CD4-positive, alpha-beta T cell treated with Interleukin-2 at 100 ng/mL for 4 hours (primary cell): ENCODE results near the gene FKBP15.
A peak's percentile ranks its signal among the peaks of the same experiment; 100 is the strongest.

ENCODE experiments used
- DNase-seq: peaks from one replicate; pipeline ENCODE4 v3.0.0-alpha.2; 2020; ENCODE audit warnings: low spot score

Gene FKBP15

DNA sequence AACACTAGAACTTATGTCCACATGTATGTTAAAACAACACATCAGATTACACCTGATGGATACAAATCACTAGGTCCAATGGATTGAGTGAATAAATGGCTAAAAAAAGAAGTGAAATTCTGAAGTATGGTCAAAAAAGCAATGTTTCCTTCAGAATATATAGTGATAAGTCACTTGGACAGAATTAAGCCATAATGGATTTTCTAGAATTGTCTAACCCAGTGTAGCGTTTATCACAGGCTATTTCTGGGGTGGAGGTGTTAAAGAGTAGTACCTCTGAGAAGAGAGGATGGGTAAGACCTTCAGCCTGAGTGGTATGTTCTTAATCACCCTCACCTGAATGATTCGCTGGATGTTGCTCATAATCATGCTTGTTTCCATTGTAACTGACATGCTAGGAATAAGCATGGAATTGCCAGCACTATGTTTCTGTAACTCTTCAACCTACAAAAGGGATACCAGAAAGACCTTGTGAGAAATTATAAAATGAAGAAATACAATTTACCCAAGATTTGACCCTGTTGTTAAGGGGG is 37.1 kb downstream of the FKBP15 start:
- no peak for DNase-seq

GRCh38 chr9:113181165-113181564 is 39.9 kb downstream of the FKBP15 start:
- no peak for DNase-seq

DNA sequence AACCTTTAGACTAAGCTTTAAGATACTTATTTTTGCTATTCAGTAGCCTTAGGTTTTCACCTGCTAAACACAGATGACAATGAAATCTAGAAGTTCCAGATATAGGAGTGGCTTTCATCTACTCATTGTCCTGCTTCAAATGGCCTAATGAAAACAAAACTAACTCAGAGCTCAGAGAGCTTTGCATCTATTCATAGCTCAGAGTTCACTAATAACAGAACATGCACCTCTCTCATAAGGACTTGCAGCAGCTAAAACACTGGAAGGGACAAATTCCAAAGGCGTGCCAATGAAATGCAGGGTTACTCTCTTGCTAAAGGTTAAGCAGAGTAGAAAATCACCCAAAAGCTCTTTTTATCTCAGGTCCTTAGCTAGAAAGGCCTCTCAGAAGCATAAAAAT is 41.2 kb downstream of the FKBP15 start:
- DNase-seq, result no peak

DNA sequence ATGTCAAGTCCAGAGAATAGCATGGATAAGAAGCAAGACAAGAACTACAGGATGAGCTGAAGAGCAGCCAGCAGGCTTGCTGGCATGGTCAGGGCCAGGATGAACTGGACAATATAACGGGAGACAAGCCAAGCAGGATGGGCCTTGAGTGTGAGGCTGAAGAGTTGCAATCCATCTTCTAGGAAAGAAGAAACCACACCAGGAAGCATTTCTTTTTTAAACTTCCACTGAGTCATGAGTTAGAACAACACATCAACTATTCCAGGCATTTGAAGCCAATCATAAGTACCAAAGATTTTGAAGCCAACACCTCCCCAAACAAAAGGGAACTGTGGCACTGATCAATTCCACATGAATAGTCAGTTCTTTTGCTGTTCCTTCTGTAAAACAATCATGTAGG is 43.0 kb downstream of the FKBP15 start:
- no peak for DNase-seq

GRCh38 chr9:113177251-113177650 is 43.8 kb downstream of the FKBP15 start:
- DNase-seq, result no peak

DNA sequence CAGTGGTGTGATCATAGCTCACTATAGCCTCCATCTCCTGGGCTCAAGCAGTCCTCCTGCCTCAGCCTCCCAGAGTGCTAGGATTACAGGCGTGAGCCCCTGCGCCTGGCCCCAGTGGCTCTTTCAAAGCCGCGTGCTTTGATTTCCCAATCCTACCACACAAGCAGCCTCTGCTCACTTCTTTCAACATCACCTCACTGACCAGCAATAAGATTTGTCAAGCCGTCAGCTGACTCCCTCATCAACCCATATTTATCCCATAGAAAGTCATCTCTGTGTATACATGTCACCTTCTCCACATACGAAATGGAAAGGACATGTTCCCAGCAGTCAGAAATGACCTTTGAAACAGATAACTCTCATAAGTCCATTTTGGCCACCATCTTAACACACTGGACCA is 44.3 kb downstream of the FKBP15 start:
- DNase-seq, result no peak

GRCh38 chr9:113173341-113173740 is 47.7 kb downstream of the FKBP15 start:
- DNase-seq, result no peak

DNA sequence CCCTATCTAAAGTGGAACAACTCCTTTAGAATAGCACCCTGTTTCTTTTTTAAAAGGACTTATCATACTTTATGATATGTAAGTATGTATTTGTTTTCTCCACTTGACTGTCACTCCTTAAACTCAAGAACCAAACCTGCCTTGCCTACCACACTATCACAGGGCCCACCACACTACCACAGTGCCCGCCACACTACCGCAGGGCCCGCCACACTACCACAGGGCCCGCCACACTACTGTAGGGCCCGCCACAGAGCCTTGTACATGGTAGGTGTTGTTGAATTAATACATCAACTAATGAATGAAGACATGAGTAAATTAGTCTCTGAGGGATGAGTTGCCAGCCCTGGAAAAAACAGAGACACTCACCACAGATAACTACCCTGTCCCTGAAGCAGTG is 52.3 kb downstream of the FKBP15 start:
- no peak for DNase-seq

DNA sequence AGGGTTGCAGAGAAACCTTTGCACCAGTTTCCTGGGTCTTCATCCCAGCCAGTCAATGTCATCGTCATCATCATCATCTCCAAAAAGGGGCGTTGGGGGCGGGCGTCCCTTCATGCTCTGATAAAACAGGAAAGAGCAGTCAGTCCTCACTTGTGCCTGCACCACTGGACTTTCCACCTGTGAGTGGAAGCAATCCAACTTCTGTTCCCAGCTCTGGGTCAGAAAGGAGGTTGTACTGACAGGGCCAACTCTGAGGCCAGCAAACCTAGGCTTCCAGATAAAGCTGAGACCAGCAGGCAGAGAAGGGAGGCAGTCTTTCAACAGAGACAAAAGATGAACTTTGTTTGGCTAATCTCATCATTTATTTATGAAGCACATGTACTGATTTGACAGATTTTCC is 55.0 kb downstream of the FKBP15 start:
- no peak for DNase-seq

- no peak for DNase-seq
These were observed 56.4 kb downstream of the FKBP15 start for GRCh38 chr9:113164536-113165300.

GRCh38 chr9:113163001-113163400 is 58.1 kb downstream of the FKBP15 start:
- no peak for DNase-seq

DNA sequence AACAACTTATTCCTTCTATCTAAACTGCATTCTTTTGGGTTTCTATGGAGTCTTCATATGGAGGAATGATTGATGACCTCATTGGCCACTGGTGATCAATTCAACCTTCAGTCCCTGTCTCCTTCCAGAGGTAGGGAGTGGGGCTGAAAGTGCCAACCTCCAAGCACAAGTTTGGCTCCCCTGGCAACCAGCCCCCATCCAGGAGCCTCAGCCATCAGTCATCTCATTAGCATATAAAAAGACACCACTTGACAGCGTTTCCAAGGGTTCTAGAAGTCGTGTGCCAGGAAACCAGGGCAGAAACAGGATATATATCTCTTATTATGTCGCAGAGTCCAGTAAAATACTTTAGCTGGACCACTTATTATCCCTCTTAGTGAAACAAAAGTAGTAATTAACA is 60.5 kb downstream of the FKBP15 start:
- DNase-seq, result no peak

GRCh38 chr9:113158446-113158845 is 62.6 kb downstream of the FKBP15 start:
- DNase-seq, result no peak

DNA sequence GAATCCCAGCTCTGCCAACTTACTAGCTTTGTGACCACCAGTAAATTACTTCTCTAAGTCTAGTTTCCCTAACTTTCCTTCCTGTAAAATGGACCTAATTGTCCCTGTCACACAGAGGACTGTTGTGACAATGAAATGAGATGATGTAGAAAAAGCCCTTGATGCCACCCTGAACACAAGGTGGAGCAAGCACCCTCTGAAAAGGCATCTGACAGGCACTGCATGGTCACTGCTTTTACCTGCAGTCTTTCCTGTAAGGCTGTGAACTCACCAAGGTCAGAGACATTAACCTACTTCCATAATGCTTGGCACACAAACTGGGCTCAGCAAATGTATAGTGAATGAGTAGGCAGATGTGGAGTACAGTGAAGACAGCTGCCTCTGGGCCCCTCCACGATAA is 64.2 kb downstream of the FKBP15 start:
- no peak for DNase-seq

GRCh38 chr9:113155911-113156588 is 65.0 kb downstream of the FKBP15 start:
- peak; percentile 21 for DNase-seq

DNA sequence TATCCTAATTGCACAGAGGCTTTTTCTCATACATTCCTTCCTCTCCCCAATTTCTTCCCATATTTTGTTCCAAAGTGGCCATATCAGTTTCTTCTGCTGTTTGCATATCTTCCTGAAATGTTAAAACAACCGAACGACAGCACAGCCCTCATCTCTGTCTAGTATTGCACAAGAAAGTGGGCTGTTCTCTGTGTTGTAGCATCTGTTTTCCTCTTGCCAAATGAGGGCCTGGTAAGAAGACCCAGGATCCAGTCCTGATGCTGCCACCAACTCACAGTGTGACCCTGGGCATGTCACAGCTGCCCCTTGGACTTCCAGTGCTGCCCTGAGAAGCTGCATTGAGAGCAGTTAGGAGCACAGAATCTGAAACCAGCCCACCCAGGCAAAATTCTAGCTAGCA is 66.1 kb downstream of the FKBP15 start:
- DNase-seq, result no peak

DNA sequence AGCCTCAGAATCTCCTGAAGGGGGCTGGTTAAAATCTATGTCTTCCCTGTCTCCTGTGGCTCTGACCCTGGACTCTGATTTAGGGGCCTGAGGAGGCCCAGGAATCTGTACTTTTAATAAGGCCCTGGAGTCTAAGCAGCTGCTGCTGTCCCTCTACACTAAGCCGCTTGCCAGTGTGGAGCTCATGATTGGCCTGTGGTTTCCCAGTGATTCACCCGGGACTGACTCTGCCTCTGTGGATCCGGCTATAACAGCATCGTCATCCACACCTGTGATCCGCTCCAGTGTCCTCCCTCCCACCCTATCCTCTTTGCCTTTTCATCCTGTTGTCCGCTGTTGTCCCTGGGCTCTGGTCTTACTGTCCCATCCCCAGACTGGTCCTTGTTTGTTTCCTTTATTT is 66.6 kb downstream of the FKBP15 start:
- DNase-seq, result no peak

DNA sequence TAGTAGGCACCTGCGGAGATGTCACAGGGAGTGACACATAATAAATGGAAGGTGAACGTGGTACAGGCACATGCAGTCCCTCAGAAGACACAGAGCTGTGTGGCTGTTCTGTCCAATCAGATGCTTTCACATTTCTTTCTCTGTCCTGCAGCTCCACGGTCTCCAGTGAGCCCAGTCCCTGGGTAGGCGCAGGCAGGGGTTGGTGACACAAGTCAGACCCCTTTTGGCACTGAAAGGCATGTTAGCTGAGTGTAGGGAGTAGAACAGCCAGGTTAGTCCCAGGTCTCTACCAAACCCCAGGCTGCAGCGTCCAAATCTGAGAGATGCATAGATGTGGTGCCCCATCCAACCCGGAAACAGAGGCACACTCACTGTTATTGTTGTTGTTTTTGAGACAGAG is 67.5 kb downstream of the FKBP15 start:
- DNase-seq, result no peak

DNA sequence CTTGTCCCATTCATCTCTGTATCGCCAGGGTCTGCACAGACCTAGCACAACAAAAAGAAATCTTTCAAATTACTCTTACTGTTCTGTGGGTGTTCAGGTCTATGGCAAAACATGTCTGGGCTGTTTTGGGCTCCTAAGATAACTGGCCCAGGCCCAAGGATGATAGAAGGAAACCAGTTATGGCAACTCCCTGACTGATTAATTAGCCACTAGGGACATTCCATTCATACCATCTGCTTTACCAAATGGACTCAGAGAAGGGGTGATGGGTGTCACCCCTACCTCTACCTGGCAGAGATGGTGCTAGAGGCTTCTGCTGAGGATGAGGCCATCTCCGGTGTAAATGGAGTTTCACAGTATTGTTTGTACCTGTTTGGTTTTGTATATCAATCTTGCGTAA is 68.4 kb downstream of the FKBP15 start:
- DNase-seq, result no peak

DNA sequence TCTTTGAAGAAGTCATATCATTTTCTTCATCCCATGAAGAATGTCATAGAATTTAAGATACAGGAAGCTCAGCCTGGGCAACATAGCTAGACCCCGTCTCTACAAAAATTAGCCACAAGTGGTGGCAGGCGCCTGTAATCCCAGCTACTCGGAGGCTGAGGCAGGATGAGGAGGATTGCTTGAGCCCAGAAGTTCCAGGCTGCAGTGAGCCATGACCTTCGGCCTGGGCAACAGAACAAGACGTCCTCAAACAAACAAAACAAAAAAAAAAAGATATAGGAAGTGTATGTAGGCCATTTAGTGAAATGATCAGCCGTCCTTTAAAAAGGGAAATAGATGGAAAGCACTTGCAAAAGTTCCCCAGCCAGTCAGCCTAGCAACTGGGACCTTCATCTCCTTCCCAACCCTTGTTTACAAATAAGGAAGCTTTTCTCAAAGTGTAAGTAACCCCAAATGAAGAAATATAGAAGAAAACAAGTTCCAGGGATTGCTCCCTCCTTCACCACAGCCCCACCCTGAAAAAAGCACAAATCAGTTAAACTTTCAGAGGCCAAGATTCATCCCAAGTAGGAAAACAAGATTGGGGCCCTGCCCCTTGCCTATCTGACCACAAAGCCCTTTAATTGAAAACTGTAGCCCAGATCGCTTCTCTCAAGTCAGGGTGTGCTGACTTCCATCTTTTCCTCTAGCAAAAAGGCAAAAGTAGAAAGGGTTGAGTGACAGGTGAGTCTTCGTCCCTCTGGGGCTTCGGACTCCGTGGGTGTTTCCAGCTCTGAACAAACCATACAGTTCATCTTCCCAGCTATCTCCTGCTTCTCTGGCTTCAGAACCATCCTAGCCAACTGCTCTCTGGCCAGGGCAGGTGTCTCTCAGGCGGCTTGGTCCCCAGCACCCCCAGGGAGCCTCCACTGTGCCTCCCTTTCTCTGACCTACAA is 69.1 kb downstream of the FKBP15 start:
- no peak for DNase-seq

- DNase-seq, result peak; percentile 83
These were observed 70.1 kb downstream of the FKBP15 start, which contains the start of gene SLC31A2 for GRCh38 chr9:113150670-113151611. SLC31A2 (plus strand) TSS chr9:113151007; CDS start chr9:113151075, 68 bp downstream.
